Renal cortex interstitium (tissue), 11 donors: Measurements from ENCODE around the gene RMND5A. TPM values are rescaled to one million over a fixed set of nuclear protein-coding genes. Genes with fewer than 3 reads are reported as not detected.
"Not testable (repeated sequence)": the region's sequence is repeated elsewhere in the genome, so short reads cannot be mapped to it uniquely, and the experiment has no call there.

Experiments
- DNase-seq, 11 donors: peaks; one replicate each; pipeline ENCODE4 v3.0.0-alpha.2; 2013; ENCODE audit warnings: low read depth in 9 of 11, low spot score in 4 of 11; ENCODE audit errors: extremely low read depth in 1 of 11
- polyA plus RNA-seq, 3 donors: library from polyadenylated mRNA; unstranded; fragments of 120-200 nt; gene quantifications; one replicate each; pipeline ENCODE4 v1.2.1, GENCODE V29; 2013; ENCODE audit not compliant: insufficient read length in 3 of 3

Gene RMND5A
- polyA plus RNA-seq, 3 donors, result 57.4 to 65.4 (median 57.7) TPM

DNA sequence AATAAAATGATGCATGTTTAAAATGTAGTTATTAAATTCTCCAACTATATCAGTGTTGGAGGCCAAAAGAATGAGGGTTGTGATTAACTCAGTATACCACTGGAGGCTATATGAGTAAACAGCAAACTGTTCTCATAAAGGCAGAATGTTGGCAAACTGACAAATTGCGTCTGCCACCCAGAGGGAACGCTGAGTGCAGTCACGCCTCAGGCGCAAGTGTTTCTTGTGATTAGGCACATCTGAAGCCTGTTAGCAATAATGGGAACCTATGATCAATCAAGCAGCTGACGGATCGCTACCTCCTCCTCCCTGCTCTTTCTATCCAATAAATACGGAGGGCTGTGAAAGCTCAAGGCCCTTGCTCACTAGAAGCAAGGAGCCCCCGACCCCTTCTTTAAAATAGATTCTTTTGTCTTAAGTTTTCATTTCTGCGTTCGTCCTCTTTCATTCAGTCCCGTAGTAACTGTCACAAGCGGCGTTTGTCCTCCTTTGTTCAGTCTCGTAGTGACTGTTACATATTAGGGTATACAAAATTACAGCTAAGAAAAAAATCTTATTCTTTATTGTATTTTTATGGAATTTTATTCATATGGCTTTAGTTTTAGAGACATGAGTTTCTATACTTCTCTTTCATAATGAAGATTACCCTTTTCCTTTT is 16.3 kb upstream of the RMND5A start:
- DNase-seq, result peak in 1 of 11 donors; percentile 22

DNA sequence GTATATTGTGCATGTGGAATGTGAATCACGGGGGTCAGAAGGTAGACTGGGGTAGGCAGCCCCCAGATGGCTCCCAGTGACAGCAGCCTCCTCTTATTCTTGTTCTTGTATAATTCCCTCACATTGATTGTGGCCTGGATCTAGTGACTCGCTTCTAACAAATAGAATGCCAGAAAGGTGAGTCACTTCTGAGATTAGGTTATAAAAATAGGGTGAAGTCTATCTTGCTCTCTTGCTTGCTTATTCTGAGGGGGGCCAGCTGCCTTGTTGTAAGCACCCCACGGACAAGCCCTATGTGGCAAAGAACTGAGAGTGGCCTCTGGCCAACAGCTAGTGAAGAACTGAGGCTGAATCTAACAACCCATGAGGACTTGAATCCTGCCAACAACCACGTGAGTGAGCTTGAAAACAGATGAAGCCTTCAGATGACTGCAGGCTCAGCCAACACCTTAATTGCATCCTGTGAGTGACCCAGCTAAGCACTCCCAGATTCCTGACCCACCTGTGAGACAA is 15.6 kb upstream of the RMND5A start:
- DNase-seq, result no peak

- DNase-seq, result no peak
Observed at GRCh38 chr2:86706220-86706619, 13.9 kb upstream of the RMND5A start.

GRCh38 chr2:86706935-86707334 is 13.2 kb upstream of the RMND5A start:
- DNase-seq, result no peak

DNA sequence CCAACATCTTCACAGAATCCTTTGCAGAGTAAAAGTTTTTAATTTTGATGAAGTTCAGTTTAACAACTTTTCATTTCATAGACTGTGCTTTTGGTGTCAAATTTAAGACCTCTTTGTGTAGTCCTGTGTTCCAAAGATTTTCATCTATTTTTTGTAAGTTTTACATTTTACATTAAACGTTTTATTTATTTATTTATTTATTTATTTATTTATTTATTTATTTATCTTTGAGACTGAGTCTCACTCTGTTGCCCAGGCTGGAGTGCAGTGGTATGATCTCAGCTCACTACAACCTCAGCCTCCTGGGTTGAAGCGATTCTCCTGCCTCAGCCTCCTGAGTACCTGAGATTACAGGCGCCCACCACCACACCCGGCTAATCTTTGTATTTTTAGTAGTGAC is 12.0 kb upstream of the RMND5A start:
- DNase-seq, result not testable (repeated sequence)

DNA sequence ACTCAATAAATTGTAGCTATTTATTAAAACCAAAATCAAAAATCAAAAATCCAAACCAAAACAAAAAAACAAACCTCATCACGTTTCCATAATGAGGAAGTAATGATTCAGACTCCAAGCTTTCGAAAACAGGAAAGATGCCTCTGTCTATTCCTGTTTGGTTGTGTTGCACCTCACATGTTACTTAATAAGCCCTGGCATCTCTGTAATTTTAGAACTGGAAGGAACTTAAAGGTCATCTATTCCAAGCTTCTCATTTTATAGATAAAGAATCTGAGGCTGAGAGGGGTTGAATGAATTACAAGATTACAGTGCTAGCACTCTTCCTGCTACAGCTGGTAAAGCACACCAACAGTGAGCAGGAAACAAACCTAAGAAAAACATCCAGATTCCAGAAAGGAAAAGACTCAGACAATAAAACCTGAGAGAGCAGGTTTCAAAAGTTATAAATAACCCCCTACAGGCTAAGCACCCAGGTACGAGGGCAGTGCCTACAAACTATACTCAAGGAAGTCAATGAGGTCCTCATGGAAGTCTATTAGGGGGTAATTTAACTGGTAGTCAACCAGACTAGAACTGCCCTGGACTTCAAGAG is 5.4 kb upstream of the RMND5A start:
- not testable (repeated sequence) for DNase-seq

- DNase-seq, result not testable (repeated sequence)
Observed at GRCh38 chr2:86719263-86719636, 841 bp upstream of the RMND5A start.

GRCh38 chr2:86720540-86721320 is 639 bp downstream of the RMND5A start:
- DNase-seq, result peak in 2 of 11 donors; percentile 20 to 28

- not testable (repeated sequence) for DNase-seq
Observed at GRCh38 chr2:86725706-86726105, 5.6 kb downstream of the RMND5A start.

DNA sequence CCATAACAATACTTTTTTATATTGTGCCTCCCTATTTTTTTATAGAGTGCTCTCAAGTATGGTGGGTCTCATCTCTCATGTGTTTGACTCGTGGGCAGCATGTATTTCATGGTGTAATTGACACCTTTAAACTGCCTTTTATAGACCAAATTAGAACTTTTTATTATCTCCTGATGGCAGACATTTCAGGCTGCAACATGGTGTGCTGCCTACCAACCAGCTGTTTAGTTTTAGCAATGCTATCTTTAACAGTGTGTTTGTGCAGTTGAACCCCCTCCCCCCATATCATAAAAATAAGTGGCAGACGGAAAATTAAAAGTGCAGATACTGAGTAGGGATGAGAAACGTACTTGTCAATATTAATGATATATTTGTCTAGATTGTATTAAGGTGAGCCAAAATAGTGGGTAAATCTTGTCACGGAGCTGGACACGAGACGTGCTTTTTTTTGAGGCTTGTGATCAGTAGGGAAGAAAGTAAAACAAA is 12.0 kb downstream of the RMND5A start:
- DNase-seq, result not testable (repeated sequence)

DNA sequence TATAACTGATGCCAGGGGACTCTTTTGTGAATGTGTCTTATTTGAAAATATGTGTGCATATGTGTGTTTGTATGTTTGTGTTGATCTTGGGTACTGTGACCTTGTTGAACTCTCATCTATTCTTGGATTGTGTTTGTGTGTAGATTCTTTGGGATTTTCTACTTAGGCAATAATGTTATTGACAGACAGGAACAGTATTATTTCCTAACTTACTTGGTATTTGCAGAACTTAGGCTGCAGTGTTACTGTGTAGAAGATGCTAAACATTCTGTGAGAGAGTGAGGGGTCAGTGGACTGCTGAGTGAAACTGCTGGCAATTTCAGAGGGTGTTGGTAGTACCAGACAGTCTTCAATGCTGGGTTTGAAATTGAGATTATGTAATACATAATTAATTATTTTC is 12.7 kb downstream of the RMND5A start:
- not testable (repeated sequence) for DNase-seq

GRCh38 chr2:86733528-86733927 is 13.4 kb downstream of the RMND5A start:
- DNase-seq, result not testable (repeated sequence)

DNA sequence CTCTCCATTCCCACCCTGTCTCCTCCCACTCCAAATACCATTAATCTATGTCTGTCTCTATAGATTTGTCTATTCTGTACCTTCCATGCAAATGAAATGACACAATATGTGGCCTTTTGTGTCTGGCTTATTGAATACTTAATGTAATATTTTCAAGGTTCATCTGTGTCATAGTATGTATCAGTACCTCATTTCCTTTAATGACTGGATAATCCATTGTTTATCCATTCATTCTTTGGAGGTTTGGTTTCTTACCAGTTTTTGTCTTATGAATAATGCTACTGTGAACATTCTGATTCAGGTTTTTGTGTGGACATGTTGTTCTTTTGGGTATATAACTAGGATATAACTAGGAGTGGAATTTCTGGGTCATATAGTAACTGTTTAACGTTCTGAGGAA is 14.8 kb downstream of the RMND5A start:
- DNase-seq, result not testable (repeated sequence)

DNA sequence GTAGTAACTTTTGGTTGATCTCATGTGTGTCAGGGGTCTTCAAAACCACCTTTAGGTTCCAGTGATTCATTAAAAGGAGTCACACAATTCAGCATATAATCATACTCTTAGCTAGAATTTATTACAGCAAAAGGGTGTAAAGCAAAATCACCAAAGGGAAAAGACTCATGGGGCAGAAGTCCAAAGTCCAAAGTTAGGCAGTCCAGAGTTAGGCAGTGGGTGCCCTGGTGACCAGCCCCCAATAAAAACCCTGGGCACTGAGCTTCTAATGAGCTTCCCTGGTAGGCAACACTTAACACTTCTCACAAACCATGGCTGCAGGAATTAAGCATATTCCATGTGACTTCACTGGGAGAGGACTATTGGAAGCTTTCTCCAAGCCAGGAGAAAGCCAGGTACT is 19.4 kb downstream of the RMND5A start:
- DNase-seq, result not testable (repeated sequence)

DNA sequence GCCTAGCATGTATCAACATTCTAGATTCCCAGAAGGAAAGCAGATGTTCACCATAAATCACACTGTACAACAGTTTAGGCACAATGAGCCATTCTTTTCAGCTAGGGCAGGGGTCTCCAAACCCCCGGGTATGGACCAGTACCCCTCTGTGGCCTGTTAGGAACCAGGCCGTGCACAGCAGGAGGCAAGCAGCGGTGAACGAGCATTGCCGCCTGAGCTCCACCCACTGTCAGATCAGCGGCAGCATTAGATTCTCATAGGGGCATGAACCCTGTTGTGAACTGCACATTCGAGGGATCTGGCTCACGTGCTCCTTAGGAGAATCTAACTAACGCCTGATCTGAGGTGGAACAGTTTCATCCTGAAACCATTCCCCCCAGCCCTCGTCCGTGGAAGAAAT is 19.8 kb downstream of the RMND5A start:
- not testable (repeated sequence) for DNase-seq

GRCh38 chr2:86741889-86742498 is 21.9 kb downstream of the RMND5A start:
- DNase-seq, result not testable (repeated sequence)

DNA sequence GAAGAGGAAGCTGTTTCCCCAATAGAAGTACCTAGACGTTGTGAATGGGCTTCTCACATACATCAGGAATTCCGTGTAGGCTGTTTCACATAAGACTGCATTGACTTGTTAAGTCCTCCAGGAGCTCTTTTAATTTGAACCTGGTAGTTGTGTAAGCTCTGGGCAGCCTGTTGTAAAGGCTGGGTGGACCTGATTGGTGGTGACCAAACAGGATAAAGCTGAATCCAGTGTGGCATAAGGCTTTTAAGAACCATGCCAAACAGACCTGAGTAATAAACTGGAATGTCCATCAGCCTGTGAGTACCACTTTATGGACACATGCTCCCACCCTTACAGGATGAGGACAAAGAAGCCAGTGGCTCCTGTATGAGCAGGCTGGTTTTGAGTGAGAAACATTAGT is 24.1 kb downstream of the RMND5A start:
- DNase-seq, result no peak

DNA sequence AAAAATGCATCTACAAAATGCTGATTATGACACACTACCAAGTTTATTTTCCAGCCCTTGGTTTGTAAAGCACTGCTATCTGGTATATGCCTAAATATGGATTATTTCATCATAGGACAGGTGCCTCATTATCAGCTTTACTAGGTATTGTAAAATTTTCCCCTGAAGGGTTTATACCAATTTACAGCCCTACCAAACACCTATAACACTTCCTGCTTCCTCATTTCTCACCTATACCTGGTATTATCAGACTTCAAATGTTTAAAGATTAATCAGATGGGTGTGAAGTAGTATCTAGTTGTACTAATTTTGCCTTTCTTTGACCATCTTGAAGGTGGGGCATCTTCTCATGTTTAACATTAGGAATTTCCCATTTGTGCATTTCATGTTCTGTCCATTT is 26.8 kb downstream of the RMND5A start:
- DNase-seq, result no peak
